Activated naive CD8-positive, alpha-beta T cell treated with anti-CD3 and anti-CD28 coated beads, Interleukin-2, amount 50 U/mL, for 16 hours (primary cell): Measurements from ENCODE around the gene HERC3.

Experiments
- DNase-seq: peaks from one replicate; pipeline ENCODE4 v3.0.0-alpha.2; 2020; ENCODE audit warnings: low read depth, low spot score

HERC3 gene

DNA sequence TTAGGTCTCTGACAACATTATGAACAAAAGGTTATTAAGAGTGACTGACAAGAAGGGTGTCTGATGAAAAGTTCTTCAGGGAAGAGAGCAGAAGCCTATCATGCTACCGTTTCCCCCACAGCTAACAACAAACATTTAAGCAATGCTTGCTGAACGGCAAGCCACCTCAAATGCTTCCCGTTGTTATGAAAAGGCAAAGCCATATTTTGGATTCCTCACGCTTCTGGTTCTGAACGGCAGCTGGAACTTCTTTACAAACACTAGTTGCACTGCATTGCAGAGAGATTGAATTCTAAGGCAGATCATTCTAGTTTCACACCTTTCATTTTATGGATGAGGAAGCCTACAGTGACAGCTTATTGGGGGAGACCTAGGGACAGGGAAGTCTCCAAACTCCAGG is 153.9 kb downstream of the HERC3 start:
- DNase-seq: no peak

DNA sequence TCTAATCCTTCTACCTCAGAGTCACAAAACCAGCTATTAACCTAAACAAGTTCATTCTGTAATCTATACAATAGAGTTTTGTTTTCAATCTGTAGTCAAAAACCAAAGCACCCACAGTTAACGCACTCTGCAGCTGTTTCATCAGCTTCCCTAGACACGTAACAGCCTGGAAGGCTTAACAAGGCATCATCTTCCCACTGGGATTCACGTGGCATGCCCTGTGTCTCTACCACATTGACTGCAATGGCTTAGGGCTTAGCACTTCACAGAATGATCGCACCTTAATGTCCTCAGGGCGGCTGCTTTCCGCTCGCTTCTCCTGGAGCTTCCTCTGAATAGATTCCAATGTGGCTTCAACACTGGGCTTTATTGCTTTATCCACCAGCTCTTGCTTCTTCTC is 155.1 kb downstream of the HERC3 start:
- DNase-seq: no peak

DNA sequence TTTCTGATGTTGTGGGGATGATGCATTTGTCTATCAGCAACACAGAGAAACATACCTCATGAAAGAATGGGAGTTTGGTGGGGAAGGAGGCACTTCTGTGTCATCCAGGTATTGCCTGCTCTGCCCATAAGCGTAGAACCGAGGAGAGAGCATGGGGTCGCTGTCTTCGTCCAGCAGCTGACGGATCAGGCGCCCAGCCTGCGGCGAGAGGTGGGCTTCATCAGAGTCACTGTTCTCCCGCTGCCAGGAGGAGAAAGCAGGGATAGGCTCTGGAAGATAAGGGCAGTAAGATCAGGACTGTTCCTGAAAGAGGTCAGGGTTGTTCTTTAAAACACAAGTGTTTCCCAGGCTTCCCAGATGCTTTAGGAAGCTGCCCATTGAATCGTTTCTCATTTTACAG is 158.1 kb downstream of the HERC3 start:
- DNase-seq: no peak

DNA sequence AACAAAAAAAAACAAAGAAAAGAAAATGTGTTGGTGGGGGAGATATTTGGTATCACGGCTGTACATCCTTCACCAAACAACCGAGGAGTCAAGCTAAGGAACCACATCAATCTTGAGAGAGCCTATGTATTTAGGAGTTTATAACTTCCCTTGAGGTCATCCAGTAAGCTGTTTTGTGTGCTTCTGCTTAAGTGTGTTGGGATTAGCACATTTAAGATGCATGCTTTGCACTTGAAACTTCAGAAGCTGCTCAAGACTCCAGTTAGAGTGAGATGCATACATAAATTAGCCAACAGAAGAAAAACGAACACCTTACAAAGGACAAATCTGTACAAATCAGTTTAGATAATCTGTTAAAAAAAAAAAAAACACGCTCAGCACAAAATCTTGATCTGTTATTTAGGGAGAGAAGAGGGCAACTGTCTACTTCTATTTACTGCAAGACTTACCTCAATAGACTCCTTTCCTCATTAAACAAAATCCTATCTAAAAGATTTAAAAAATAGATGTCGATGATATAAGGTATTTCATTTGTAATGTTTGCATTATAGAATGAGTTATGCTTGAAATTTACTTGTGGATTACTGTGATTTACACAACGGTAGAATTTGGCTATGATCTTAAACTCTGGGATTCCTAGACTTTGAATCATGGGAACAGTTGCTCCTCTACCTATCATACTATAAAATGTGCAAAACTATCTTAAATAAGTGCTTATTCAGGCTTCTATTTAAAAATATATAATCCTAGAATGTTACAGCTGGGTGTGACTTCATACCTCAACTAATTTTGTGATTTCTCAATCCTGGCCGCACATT is 159.2 kb downstream of the HERC3 start:
- DNase-seq: no peak

DNA sequence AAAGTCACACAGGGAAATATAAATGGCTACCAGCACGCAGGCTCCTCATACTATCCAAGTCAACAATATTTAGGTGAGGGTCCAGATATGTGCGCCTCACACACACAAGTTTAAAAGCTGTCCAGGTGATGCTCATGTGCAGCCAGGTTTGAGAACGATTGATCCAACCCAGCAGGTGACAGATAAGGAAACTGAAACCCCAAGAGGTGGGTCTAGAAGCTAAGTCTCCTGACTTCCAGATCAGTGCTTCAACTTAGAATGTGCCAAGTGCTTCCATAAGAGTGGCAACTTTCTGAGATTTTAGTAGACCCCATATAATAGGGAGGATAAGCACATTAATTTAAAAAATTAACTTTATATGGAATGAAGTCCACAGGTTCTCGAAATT is 159.8 kb downstream of the HERC3 start:
- no peak for DNase-seq

DNA sequence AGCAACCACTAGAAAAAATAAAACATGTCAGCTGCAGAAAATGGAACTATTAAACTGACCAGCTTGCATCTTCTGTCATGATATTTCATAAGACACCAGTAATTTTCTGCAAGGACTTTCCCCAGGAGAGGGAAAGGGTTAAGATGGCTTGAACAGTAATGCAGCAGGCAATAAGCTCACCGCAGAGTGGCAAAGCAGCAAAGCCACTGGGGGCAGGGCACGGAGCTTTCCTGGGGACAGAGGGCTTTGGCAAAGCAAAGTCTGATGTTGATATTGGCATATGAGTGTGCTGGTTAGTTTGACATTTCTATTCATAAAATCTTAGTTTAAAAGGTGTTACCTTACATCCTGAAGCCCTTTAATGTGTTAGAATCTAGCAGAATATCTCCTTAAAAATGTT is 160.5 kb downstream of the HERC3 start:
- DNase-seq: no peak

DNA sequence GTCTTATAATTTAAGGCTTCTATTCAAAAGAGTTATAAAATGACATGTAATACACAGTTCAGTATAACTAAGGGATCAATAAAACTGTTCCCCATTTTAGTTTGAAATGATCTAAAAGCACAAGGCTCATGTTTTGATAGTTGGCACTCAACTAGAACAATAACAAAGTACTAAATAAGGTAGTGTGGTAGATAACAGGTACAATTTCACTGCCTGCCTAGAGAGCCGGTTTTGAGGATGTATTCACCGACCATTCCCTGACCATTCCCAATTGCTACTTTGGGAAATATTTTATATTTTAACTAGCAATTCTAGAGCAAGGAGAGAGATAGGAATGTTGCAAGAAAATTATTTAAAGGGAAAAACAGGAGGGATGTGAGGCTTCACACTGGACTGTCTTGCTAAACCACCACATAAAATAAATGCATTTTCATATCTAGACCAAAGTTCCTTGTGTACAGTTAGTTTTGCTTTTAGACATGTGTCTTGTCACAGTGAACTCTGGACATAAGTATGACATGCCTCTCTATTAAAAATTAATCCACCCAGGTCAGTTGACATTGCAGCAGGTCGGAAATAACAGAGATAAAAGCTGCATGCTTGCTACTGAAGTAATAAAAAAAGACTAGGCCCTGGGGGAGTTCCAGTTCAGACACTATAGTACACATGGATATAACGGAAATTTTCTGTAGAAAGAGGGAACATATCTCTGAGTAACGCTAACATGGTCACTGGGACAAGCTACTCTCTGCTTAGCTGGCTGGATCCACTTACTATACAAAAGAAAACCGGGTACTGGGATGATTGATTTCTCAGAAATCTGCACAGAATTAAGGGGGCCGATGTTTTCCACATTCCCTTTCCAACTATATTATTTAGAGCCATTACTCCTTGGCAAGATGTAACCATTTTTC is 161.6 kb downstream of the HERC3 start:
- no peak for DNase-seq

DNA sequence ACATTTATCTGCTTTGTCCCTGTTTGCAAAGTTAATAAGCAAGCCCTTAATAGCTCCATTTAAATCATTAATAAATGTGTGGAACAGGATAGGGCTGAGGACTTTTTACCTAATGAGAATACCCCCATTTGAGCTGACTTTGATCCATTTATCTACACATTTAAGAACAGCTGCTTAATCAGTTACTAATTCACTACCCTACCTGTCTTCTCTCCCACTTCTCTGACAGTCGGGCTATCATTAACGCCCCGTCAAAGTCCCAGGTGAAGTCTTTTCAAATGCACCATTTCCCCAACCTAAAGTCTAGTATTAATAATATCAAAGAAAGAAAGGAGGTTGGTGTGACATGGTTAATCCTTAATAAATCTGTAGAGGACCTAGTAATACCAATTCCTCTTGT is 162.5 kb downstream of the HERC3 start:
- DNase-seq: no peak

DNA sequence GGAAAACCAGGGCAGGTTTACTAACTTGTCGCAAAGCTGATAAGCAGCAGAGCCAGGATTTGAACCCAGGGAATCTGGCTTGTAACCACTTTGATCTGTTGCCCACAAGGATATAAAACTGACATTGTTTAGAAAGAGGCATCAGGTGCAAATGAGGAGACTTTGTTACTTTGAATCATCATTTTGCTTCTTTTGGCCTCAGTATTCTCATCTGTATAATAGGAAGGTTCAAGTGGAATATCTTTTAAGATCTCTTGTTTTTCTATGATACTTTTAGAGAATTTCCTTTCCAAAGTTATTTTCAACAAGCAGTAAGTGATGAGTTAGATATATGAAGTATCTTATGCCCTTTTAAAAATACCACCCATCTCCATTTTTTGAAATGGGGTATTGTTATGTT is 163.2 kb downstream of the HERC3 start:
- DNase-seq: no peak

DNA sequence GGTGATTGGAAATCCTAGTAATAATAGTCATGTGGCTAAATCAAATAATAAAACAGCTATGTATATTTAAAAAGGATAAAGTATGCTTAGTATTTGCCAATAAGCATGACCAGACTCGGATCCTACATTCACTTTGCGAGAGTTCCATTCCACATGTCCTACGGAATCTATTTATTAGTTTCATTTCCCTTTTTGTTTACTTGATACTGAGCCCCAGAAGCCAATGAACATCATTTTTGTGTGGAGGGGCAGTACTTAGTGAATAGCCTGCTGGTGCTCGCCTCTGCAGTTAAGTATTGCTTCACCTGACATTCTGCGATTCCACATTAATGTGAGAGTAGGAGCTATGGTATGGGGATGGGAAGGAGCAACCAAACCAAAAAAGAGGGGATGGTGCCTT is 163.9 kb downstream of the HERC3 start:
- no peak for DNase-seq

DNA sequence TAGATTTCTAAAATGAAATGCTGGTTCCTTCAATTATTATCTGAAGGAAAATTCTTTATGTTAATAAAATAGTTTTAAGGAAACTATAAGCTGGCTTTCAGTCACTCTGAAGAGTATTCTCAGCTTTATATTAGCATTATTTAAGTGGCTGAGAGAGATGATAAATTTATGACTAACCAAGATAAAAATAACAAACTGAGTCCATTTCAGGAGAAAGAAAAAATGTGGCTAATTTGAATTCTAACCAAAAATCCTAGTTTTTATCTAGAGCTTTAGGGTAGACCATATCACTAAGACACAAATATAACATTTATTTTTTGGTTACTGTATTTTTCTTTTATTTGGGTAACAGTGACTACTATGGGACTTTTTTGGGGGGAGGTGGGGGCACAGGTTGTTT is 164.8 kb downstream of the HERC3 start:
- no peak for DNase-seq

DNA sequence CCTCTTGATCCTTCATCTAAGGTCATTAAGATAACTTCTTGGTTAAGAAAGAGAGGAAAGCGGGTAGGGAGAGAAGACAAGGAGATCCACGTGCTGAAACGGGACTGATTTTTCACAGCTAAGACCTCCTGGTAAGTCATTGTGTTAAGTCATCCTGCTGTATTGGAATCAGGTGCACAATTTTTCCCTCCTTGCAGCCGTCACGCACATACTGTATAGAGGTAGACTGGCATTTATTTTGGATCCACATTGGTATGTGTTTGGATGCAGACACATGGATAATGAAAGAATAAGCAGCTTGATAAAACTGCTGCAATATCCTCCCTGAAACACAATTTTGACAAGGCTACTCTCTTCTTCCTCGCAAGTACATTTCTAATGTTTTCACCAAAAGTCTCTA is 165.5 kb downstream of the HERC3 start:
- DNase-seq: no peak
